Caco-2 (cell line): ENCODE data around the gene FRMD1. TPM values are rescaled to one million over a fixed set of nuclear protein-coding genes. Genes with fewer than 3 reads are reported as not detected.

ENCODE experiments used
- BruUV-seq: library from RNA; stranded (reverse); fragments of 400-500 nt; replicated peaks from 2 replicates; lab custom pipeline; 2021; lab: Mats Ljungman, UMichigan
- CTCF ChIA-PET: fragments of 300-600 bp; sonication (Branson Sonifier 250); formaldehyde crosslinking; loops from one replicate; lab custom pipeline; 2022; ENCODE audit warnings: antibody characterized with exemption; lab: Charles Lee
- POLR2A ChIA-PET: fragments of 300-600 bp; sonication (Branson Sonifier 250); formaldehyde crosslinking; loops from one replicate; lab custom pipeline; 2022; ENCODE audit warnings: antibody characterized with exemption; lab: Charles Lee
- DNase-seq, 2 experiments: peaks; one replicate each; pipeline versions ENCODE4 v3.0.0 to v3.0.0-alpha.2; 2020 to 2022
- H3K27me3 ChIP-seq: replicated peaks from 2 replicates; pipeline ENCODE4 v1.6.0; 2011; ENCODE audit warnings: low read length; ENCODE audit not compliant: control insufficient read depth, insufficient read depth
- H3K36me3 ChIP-seq: 2 replicates; pipeline ENCODE4 v1.5.1; 2011; ENCODE audit warnings: low read length; ENCODE audit not compliant: control insufficient read depth, insufficient read depth
- H3K4me1 ChIP-seq: fragments of 250-450 bp; sonication (Bioruptor Pico); 2 replicates; pipeline ENCODE4 v1.5.1; 2020; ENCODE audit warnings: mild to moderate bottlenecking
- H3K4me3 ChIP-seq: 2 replicates; pipeline ENCODE4 v1.5.1; 2011; ENCODE audit warnings: low read depth, mild to moderate bottlenecking, control low read depth, low read length
- H3K9me3 ChIP-seq: fragments of 250-450 bp; sonication (Bioruptor Pico); 2 replicates; pipeline ENCODE4 v1.5.1; 2020; ENCODE audit warnings: mild to moderate bottlenecking, moderate library complexity
- H3K27ac Mint-ChIP-seq: one replicate; pipeline ENCODE4 v1.8.0; 2022; ENCODE audit warnings: mixed read lengths; ENCODE audit not compliant: unreplicated experiment
- H3K27me3 Mint-ChIP-seq: one replicate; pipeline ENCODE4 v1.8.0; 2022; ENCODE audit warnings: mixed read lengths; ENCODE audit not compliant: insufficient read depth, unreplicated experiment
- H3K36me3 Mint-ChIP-seq: one replicate; pipeline ENCODE4 v1.8.0; 2022; ENCODE audit warnings: mild to moderate bottlenecking, mixed read lengths; ENCODE audit not compliant: insufficient read depth, unreplicated experiment
- H3K4me1 Mint-ChIP-seq: one replicate; pipeline ENCODE4 v1.8.0; 2022; ENCODE audit warnings: low read depth, mixed read lengths; ENCODE audit not compliant: unreplicated experiment
- H3K4me3 Mint-ChIP-seq: one replicate; pipeline ENCODE4 v1.8.0; 2022; ENCODE audit warnings: mild to moderate bottlenecking, moderate library complexity, mixed read lengths; ENCODE audit not compliant: unreplicated experiment
- H3K9me3 Mint-ChIP-seq: one replicate; pipeline ENCODE4 v1.8.0; 2022; ENCODE audit warnings: mixed read lengths; ENCODE audit not compliant: unreplicated experiment
- intact Hi-C: fragments of 100-400 bp; cut with micrococcal nuclease; formaldehyde crosslinking; loops from one replicate; pipeline ENCODE4 v1.10.0; 2022; ENCODE audit not compliant: unreplicated experiment
- total RNA-seq: library from RNA; stranded (reverse); gene quantifications from 2 replicates; pipeline ENCODE4 v1.2.3, GENCODE V29; 2022
- TF ChIP-seq, protein P1 (sequence below), 2 experiments: fragments of 200-600 bp in 1 of 2; IDR thresholded peaks; 1 replicate in 1 of 2; 2 replicates in 1 of 2; pipeline versions ENCODE4 v1.5.1 to v1.8.0; 2011 to 2022; ENCODE audit warnings: antibody characterized with exemption in 1 of 2, control low read depth in 1 of 2, inconsistent platforms in 1 of 2, low read depth in 1 of 2, low read length in 1 of 2, mild to moderate bottlenecking in 1 of 2, moderate library complexity in 1 of 2; ENCODE audit not compliant: insufficient read depth in 1 of 2, severe bottlenecking in 1 of 2, unreplicated experiment in 1 of 2

FRMD1 gene
- total RNA-seq, 1 experiment from 2014 or later = 0.14 TPM

GRCh38 chr6:168109171-168109570 lies 30.2 kb upstream of the FRMD1 start:
- no peaks in the 10 kb centered on the region for H3K27me3 ChIP-seq
- ChIA-PET CTCF (no interaction called here), POLR2A (no interaction called here)
- Mint-ChIP-seq H3K36me3 (peaks cover 5% of the 10 kb centered on the region), H3K27me3 (no peaks in the 10 kb centered on the region), H3K9me3 (no peaks in the 10 kb centered on the region), H3K4me1 (no peaks in the 10 kb centered on the region), H3K4me3 (no peak overlapping the region), H3K27ac (no peak overlapping the region)
- no peaks in the 10 kb centered on the region for H3K9me3 ChIP-seq
- no peak overlapping the region for H3K4me3 ChIP-seq
- H3K4me1 ChIP-seq = no peaks in the 10 kb centered on the region
- H3K36me3 ChIP-seq = no peaks in the 10 kb centered on the region
- no peak for DNase-seq
- no TSS peak for BruUV-seq
- TF ChIP-seq, protein P1, sequence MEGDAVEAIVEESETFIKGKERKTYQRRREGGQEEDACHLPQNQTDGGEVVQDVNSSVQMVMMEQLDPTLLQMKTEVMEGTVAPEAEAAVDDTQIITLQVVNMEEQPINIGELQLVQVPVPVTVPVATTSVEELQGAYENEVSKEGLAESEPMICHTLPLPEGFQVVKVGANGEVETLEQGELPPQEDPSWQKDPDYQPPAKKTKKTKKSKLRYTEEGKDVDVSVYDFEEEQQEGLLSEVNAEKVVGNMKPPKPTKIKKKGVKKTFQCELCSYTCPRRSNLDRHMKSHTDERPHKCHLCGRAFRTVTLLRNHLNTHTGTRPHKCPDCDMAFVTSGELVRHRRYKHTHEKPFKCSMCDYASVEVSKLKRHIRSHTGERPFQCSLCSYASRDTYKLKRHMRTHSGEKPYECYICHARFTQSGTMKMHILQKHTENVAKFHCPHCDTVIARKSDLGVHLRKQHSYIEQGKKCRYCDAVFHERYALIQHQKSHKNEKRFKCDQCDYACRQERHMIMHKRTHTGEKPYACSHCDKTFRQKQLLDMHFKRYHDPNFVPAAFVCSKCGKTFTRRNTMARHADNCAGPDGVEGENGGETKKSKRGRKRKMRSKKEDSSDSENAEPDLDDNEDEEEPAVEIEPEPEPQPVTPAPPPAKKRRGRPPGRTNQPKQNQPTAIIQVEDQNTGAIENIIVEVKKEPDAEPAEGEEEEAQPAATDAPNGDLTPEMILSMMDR (IDR thresholded peaks at IDR 0.05; ENCODE audit: insufficient read depth in 1 of 2, low read depth in 1 of 2, low read length in 1 of 2, severe bottlenecking in 1 of 2, unreplicated experiment in 1 of 2) = no peak
- intact Hi-C loops = no loop called here

GRCh38 chr6:168107191-168107983 lies 28.4 kb upstream of the FRMD1 start:
- H3K4me1 Mint-ChIP-seq = no peaks in the 10 kb centered on the region
- no peaks in the 10 kb centered on the region for H3K9me3 Mint-ChIP-seq
- CTCF ChIA-PET = no interaction called here
- TF ChIP-seq, protein P1 (IDR thresholded peaks at IDR 0.05; ENCODE audit: insufficient read depth in 1 of 2, low read depth in 1 of 2, low read length in 1 of 2, severe bottlenecking in 1 of 2, unreplicated experiment in 1 of 2) = no peak
- Histone ChIP-seq H3K4me1 (no peaks in the 10 kb centered on the region), H3K36me3 (no peaks in the 10 kb centered on the region), H3K9me3 (no peaks in the 10 kb centered on the region), H3K4me3 (no peak overlapping the region), H3K27me3 (no peaks in the 10 kb centered on the region)
- H3K36me3 Mint-ChIP-seq = peaks cover 5% of the 10 kb centered on the region
- intact Hi-C loops = no loop called here
- POLR2A ChIA-PET = no interaction called here
- no peak for DNase-seq
- H3K4me3 Mint-ChIP-seq = no peak overlapping the region
- H3K27me3 Mint-ChIP-seq = no peaks in the 10 kb centered on the region
- no TSS peak for BruUV-seq
- no peak overlapping the region for H3K27ac Mint-ChIP-seq

GRCh38 chr6:168106633-168107005 lies 27.6 kb upstream of the FRMD1 start:
- Mint-ChIP-seq H3K27me3 (no peaks in the 10 kb centered on the region), H3K36me3 (peaks cover 5% of the 10 kb centered on the region), H3K4me3 (no peak overlapping the region), H3K4me1 (no peaks in the 10 kb centered on the region), H3K9me3 (no peaks in the 10 kb centered on the region), H3K27ac (no peak overlapping the region)
- no peaks in the 10 kb centered on the region for H3K27me3 ChIP-seq
- intact Hi-C loops = no loop called here
- no peak overlapping the region for H3K4me3 ChIP-seq
- ChIA-PET CTCF (no interaction called here), POLR2A (no interaction called here)
- TF ChIP-seq, protein P1 (IDR thresholded peaks at IDR 0.05; ENCODE audit: insufficient read depth in 1 of 2, low read depth in 1 of 2, low read length in 1 of 2, severe bottlenecking in 1 of 2, unreplicated experiment in 1 of 2) = no peak
- no TSS peak for BruUV-seq
- H3K4me1 ChIP-seq = no peaks in the 10 kb centered on the region
- DNase-seq = no peak
- H3K36me3 ChIP-seq = no peaks in the 10 kb centered on the region
- H3K9me3 ChIP-seq = no peaks in the 10 kb centered on the region
